Activated CD4-positive, CD25-positive, alpha-beta regulatory T cell treated with anti-CD3 and anti-CD28 coated beads, Interleukin-2, amount 50 U/mL, for 16 hours (primary cell): Measurements from ENCODE around the gene FGD2.
"Not testable (repeated sequence)": the region's sequence is repeated elsewhere in the genome, so short reads cannot be mapped to it uniquely, and the experiment has no call there.

Experiments used
- DNase-seq: peaks from one replicate; pipeline ENCODE4 v3.0.0-alpha.2; 2020; ENCODE audit warnings: low read depth, low spot score

FGD2 gene

DNA sequence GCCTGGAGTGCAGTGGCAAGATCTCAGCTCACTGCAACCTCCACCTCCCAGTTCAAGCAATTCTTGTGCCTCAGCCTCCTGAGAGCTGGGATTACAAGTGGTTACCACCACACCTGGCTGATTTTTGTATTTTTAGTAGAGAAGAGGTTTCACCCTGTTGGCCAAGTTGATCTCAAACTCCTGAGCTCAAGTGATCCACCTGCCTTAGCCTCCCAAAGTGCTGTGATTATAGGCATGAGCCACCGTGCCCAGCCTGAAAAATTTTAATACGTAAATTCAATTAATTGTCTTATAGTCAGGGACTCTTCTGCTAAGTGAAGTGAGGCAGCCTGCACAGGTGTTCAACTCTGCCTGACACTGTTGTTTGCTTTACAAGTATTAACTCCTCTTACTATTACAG lies 15.1 kb upstream of the FGD2 start:
- DNase-seq: not testable (repeated sequence)

DNA sequence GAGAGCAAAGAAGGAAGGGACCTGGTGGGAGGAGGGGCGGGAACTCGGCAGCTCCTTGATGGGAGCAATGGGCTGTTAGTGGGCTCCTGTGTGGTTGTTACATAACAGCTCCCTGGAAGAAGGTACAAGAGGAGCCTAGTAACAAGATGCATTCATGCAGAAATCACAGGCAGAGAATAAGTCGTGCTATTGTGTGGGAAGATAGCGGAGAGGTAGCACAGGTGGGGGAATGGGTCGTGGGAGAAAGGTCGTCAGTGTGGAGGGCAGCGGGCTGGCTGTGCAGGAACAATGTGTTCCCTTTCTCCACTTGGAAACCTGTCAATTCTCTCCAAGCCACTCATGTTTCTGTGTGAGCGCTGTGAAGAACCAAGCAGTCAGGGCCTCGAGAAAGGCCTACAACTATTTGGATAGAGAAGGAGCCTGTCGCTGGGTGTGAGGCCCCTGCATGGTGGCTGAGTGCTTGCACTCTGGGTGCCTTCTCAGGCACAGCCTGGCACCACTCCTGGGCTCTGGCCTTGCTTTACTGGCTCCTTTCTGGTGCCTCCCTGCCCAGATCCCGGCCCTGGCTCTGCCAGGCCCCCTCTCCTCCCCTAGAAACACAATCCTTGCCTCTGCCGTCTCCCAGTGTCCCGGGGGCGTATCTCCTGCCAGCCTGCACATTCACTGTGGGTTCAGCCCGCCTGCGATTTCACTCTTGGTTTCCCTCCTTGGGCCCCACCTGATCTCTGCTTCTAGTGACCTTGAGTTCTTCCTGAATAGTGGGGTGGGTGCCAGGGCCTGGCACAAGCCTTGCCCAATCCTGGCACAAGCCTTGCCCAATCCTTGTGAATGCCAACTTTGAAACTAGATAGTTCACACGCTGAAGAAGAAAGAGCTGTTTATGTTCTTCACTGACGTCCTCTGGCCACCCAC lies 7.4 kb upstream of the FGD2 start:
- DNase-seq: no peak

DNA sequence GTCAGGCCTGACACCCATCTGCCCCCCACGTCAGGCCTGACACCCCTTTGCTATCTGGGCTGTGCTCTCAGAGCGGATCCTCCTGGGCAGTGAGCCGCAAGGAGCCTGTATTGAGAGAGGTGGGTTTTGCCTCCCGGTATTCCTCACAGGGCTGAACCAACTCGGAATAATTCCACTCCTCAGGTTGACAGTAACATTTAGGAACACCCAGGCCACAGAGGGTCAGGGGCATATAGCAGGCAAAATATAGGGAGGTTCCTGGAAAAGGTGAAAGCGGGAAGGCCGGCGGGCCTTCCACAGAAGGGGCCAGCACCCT lies 6.8 kb upstream of the FGD2 start:
- no peak for DNase-seq

DNA sequence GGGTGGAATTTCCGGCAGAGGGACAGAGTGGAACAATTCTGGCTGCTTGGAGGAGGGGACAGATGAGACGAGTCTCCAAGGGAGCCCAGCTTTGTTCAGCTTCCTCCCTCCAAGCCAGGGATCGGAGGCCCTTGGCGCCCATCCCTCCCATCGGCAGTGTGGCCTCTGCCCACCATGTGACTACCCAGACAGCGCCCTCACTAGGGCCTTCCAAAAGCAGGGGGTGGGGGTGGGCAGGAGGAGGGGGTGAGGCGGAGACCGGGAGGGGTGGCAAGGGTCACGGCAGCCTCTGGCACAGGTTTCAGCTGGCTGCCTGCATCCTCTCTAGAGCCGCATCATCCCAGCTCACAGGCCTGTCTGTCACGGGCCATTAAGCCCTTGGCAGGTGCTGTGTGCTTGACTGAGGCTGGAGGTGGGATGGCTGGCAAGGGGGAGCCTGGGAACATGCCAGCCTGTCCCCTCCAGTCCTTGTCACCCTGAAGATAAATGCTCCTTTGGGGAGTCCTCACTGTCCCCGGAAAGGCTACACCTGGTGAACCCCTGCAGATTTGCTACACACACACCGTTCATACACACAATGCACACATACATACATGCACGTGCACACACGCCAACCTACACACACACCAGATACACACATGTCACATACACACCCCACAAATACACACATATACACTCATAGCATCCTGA lies 6.2 kb upstream of the FGD2 start:
- DNase-seq: no peak

DNA sequence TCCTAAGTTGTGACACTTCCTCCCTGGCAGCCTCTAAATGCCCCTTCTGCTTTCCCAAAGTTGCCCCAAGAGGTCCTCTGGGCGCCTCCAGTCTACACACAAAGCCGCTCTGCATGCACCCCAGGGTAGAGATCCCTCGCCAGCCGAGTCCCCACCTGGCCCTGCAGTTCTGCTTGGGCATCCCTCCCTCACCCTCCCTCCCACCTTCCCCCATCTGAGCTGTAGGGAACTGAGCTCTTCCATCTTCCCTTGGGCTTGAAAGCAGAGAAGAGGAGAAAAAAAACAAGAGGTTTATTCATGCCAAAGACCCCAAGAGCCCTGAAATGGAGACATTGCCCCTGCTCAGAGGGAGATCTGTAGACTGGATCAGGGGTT lies 5.7 kb upstream of the FGD2 start:
- no peak for DNase-seq

DNA sequence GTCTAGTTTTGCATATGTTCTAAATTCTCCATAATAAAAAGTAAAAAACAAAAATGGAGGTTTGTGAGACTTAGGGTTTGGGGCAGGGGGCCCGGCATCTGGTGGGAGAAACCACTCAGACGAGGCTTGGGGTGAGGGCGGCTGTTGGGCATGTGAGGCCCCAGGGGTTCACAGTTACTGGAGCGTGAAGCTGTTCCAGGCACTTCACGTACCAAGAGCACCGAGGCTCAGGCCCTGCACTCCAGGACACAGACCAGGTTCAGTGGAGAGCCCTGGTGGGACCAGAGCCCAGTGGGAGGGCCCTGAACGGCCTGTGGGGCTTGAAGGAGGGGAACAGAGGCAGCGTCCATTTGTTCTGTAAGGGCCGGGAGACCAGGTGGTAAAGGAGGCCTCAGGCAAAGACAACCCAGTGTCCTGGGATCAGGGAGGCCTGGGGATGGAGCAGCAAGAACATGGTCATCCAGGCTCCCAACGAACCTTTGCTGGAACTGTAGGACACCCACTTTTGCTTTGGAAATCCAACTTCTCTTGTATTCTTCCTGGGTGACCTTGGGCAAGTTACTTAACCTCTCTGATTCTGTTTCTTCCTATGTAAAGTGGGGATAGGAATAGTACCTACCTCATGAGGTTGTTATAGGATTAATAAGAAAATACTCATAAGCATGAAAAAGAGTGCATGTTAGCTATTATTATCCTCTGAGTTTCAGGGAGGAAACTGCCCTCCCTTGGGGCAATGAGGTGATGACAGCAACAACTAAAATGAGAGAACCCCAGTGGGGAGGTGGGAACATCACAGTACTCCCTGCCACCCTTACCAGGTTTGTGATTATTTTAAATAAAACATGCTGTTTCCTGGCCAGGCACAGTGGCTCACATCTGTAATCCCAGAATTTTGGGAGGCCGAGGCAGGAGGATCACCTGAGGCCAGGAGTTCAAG lies 1.1 kb upstream of the FGD2 start:
- DNase-seq: no peak

DNA sequence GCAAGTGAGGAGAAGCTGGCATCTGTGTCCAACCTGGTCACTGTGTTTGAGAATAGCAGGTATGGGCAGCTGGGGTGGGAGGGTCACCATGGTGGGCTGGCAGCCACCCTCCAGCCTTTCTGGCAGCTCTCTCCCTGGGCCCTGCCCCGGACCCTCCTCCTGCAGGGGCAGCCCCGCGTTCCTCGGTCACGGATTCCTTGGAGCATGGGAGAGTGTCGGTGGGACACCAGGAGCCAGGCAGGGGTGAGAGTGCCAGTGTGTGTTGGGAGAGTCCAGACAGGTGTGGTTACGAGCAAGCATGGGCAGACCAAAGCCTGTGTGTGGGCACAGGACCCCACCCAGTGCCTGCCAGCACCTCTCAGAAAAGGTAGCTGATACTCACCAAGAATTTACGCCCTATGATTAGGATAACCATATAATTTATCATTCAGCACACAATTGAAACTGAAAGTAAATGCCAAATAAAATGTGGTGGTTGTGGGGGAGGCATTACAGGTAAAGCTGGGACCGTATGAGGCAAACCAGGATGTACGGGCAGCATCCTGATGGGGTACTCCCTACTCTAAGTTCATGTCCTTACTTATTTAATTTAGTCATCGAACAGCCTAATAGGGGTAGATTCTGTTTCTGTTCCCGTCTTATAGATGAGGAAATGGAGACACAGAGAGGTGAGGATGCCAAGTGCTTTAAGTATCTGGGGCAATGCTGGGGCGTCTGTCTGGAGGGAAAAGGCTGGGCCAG lies 542 bp downstream of the FGD2 start:
- no peak for DNase-seq

DNA sequence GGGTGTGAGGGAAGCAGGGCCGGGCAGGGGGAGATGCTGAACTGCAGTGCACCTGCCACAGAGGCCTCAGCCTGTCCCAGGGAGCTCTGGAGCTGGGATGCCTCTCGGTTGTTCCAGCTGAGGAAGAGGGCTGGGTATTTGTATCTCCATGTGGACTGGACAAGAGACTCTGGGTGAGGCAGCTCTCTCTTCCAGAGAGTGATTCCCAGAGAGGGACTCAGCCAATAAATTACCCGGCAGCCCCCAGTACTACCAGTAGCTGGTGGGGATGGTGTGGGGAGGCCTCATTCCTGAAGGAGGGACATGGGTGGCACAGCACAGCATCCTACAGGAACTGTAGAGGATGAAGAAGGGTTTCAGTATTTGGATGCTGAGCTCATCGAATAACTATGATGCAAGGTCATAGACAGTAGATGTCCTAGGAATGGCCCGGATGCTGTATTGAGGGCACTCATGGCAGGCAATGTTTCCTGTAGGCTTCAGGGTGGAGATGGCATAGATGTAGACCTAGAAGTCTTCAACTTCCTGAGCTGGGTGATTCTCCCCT lies 1.4 kb downstream of the FGD2 start:
- DNase-seq: no peak

DNA sequence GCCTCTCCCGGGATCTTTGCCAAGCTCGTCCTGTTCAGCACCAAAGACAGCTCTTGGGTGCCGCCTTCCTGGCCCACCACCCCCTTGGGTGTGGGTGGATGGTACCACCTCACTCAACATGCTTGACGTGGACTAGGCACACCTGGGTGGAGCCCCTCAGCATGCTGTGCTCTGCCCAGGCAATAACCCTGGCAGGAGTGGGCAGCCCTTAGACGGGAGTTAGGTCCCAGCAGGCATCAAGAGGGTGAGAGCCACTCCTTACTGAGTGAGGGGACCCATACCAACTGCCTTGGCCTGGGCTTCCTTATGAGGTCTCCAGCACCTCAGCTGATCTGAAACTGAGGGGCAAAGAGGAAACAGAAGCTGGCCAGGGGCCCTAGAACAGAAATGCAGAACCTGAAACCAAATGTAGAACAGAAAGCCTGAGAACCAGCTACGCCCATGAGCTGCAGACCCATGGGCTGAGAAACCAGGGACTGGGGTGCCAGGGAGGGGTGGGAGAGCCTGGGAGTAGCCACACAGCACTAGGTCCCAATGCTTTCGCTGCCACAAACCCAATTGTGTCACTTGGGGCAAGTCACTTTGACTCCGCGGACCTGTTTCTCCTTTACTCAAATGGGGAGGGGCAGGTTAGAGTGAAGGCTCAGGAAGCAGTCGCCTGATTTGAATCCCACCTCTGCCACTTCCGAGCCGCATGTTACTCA lies 2.0 kb downstream of the FGD2 start:
- DNase-seq: no peak

DNA sequence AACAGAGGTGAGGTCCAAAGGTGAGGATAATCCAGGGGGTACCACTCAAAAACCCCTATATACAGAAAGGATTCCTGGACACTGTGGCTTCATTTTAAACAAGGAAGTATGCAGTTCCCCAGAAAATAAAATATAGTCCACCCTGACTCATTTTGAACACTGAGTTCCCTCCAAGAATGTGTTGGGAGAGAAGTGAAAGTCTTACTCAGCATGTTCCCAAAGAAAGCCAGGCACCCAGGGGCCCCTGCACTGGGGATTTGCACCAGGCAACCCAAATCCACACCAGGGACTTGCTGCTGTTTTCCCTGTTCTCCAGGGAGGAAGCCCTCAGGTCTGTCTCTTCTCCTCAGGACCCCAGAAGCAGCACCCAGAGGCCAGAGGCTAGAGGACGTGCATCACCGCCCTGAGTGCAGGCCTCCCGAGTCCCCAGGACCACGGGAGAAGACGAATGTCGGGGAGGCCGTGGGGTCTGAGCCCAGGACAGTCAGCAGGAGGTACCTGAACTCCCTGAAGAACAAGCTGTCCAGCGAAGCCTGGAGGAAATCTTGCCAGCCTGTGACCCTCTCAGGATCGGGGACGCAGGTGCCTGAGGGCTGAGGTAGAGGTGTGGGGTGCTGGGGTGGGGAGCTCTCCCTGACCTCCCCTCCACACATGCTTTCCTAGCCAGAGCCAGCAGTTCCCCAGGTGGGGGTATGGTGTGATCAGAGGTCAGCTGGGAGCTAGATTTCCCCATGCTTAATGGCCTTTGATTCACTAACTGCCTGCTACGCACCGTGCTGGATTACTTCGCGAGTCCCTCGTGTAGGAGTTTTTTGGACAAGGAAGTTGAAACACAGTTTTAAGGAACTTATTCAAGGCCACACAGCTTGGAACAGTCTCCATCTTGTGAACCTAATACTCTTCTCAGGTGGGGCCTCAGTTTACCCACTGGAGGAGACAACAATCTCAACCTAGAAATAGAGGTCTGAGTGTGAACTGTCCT lies 3.3 kb downstream of the FGD2 start:
- no peak for DNase-seq

DNA sequence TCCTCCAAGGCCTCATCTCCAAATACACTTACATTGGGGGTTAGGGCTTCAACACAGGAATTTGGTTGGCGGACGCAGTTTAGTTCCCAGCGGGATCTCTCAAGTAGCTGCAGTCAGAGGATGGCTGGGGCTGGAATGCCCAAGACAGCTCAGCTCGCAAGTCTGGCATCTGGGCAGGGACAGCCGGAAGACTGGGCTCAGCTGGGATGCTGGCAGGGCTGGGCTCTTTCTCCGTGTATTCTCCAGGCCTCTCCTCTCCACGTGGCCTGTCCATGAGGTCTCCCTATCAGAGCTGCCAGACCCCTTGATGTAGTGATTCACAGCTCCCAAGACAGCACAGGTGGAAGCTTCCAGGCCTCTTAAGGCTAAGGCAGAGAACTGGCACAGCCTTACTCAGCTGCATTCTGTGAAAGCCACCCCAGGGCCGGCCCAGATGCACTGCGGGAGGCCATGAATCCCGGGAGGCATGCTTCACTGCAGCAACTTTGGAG lies 5.0 kb downstream of the FGD2 start:
- DNase-seq: no peak

DNA sequence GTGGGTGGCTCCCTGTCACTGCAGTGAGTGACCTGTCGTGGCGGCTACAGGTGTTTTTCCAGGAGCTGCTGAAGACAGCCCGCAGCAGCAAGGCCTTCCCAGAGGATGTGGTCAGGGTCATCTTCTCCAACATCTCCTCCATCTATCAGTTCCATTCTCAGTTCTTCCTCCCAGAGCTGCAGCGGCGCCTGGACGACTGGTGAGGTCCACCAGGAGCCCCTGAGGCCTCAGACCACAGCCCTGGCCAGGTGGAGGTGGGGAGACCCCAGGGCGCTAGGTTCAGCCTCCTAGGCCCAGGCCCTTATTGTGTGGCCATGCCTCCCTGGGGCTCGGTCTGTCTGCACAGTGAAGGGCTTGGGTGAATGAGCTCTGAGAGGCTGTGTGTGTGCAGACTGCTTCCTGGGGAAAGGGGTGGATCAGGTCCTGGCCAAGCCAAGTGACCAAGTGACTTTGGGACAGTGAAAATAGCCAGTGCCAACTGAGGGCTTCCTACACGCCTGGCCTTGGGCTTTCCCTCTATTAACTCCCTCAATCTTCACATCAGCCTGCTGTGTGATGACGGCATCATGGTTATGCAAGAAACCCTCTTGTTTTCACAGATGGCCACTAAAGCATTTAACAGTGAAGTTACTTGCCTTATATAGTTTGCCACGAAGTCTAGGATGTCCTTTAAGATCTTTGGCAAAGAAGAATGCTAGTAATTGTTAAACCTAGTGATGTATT lies 6.4 kb downstream of the FGD2 start:
- no peak for DNase-seq

DNA sequence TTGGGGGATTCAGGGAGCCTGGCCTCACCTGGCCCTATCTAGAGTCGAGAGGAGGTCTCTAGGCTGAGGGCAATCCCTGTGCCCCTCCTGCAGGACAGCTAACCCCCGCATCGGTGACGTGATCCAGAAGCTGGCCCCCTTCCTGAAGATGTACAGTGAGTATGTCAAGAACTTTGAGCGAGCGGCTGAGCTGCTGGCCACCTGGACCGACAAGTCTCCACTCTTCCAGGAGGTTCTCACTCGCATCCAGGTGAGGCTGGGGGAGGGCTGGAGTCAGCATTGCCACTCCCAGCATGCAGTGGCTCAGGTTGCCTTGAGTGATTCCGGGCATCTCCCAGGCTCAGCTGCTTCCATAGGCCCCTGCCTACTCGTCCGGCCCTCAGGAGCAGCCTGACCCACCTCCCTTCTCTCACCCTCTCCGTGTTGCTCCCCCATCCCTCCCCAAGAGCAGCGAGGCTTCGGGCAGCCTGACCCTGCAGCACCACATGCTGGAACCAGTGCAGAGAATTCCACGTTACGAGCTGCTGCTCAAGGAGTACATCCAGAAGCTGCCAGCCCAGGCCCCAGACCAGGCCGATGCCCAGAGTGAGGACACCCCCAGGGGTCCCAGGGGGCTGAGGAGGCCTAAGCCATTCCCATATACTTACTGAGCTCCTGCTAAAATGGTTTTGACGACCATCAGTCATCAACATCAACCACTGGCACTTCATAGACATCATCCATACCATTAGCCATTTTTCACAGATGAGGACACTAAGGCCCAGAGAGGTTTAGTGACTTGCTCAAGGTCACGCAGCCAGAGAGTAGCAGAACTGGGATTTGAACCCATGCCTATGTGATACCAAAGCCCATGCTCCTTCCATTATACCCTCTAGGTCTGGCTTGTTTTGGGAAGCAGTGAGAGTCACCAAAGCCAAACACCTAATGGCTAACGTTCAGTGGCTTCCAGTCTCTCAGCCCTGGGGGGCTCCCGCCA lies 8.3 kb downstream of the FGD2 start:
- no peak for DNase-seq

DNA sequence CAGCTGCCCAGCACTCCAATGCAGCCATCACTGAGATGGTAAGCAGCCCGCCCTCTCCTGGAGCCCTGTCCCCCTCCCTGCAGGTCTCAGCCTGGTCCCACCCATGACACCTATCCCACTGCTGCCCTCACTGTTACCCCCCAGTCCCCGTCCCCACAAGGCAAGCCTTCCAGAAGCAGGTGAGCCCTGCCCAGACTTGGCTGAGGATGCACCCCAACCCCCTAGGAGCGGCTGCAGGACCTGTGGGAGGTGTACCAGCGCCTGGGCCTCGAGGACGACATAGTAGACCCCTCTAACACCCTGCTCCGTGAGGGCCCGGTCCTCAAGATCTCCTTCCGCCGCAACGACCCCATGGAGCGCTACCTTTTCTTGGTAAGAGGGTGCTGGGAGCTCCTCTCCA lies 9.2 kb downstream of the FGD2 start:
- DNase-seq: no peak

DNA sequence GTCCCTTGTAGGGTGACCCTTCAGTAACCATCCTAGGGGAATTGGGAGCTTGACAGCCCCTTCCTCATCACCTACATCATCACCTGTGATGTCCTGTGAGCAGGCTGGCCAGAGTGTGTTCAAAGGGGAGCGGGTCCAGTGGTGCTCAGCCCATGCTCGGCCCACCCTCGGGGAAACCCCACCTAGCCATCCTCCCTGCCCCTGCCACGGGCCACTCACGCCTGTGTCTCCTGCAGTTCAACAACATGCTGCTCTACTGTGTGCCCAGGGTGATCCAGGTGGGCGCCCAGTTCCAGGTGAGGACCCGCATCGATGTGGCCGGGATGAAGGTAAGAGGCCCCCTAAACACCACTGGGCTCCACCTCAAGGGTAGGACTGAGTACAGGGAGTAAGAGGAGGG lies 10.1 kb downstream of the FGD2 start:
- no peak for DNase-seq

DNA sequence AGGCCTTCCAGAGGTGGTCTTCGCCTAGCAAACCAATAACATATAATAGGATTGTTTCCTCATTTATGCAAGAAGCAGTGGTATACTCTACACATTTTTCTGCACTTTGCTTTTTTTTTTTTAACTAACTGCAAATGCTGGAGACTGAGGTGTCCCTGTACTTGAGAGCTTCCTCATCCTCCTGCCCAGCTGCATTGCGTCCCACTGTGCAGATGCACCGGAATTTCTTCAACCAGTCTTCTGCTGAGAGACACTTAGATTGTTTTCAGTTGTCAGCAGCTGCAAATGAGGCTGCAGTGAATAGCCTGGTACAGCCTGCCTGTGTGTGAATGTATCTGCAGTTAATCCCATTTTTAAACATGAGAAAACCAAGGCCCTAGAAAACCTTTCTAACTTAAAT lies 11.5 kb downstream of the FGD2 start:
- DNase-seq: no peak

DNA sequence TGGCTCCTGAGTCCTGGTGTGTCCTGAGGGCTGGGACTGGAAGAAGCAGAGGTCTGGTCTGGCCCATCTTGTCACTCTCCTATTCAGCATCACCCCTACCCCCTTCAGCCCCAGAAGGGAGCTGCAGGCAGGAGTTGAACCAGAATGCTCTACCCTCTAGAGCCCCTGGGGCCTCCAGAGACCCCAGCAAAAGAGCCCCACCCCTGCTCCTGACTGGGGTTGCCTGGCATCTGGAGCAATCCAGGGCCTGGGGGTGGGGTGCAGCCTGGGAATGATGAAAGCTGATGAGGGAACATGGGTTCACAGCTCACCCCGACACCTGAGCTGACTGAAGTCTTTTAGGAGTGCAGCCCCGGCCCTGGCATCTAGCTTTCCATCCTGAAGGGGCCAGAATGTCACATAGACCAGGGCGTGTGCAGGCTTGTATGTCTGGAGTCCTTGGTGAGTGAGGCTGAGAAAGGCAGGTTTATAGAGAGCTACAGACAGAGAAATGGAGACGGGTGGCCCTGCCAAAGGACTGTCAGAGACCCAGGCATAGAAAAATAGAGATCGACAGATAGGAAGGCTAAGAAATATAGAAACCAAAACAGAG lies 12.2 kb downstream of the FGD2 start:
- no peak for DNase-seq
